MCF 10A (cell line): Measurements from ENCODE around the gene PCDHGB1. TPM values are rescaled to one million over a fixed set of nuclear protein-coding genes. Genes with fewer than 3 reads are reported as not detected.

Source experiments
- BruUV-seq: library from RNA; stranded (reverse); fragments of 400-500 nt; replicated peaks from 2 replicates; lab custom pipeline; 2021; lab: Mats Ljungman, UMichigan
- CTCF ChIA-PET: fragments of 300-600 bp; sonication (Branson Sonifier 250); formaldehyde crosslinking; extraction: SDS; loops from one replicate; lab custom pipeline; 2021; ENCODE audit warnings: antibody characterized with exemption, inconsistent platforms; lab: Yijun Ruan, JAX
- POLR2A ChIA-PET: fragments of 300-600, 350-650 bp; sonication (Branson Sonifier 250); formaldehyde crosslinking; extraction: SDS; loops from one replicate; lab custom pipeline; 2020; ENCODE audit warnings: antibody characterized with exemption, inconsistent platforms; lab: Yijun Ruan, JAX
- DNase-seq: peaks from one replicate; pipeline ENCODE4 v3.0.0-alpha.2; 2018; ENCODE audit not compliant: unreplicated experiment
- H3K27ac Mint-ChIP-seq: one replicate; pipeline ENCODE4 v1.8.0; 2022; ENCODE audit warnings: mild to moderate bottlenecking, low read depth, mixed read lengths; ENCODE audit not compliant: unreplicated experiment
- H3K27me3 Mint-ChIP-seq: one replicate; pipeline ENCODE4 v1.8.0; 2022; ENCODE audit warnings: mixed read lengths; ENCODE audit not compliant: insufficient read depth, unreplicated experiment
- H3K36me3 Mint-ChIP-seq: one replicate; pipeline ENCODE4 v1.8.0; 2022; ENCODE audit warnings: mild to moderate bottlenecking, moderate library complexity, mixed read lengths; ENCODE audit not compliant: insufficient read depth, unreplicated experiment
- H3K4me1 Mint-ChIP-seq: one replicate; pipeline ENCODE4 v1.8.0; 2022; ENCODE audit warnings: mixed read lengths; ENCODE audit not compliant: insufficient read depth, unreplicated experiment
- H3K4me3 Mint-ChIP-seq: one replicate; pipeline ENCODE4 v1.8.0; 2022; ENCODE audit warnings: mild to moderate bottlenecking, moderate library complexity, mixed read lengths; ENCODE audit not compliant: unreplicated experiment
- H3K9me3 Mint-ChIP-seq: one replicate; pipeline ENCODE4 v1.8.0; 2022; ENCODE audit warnings: mixed read lengths; ENCODE audit not compliant: unreplicated experiment
- intact Hi-C: fragments of 100-400 bp; cut with micrococcal nuclease; formaldehyde crosslinking; loops from 2 replicates; pipeline ENCODE4 v1.14.1; 2022
- total RNA-seq: library from RNA; stranded (reverse); gene quantifications from 2 replicates; pipeline ENCODE4 v1.2.3, GENCODE V29; 2022
- TF ChIP-seq, protein P1 (sequence below): fragments of 200-600 bp; IDR thresholded peaks from one replicate; pipeline ENCODE4 v1.8.0; 2022; ENCODE audit warnings: antibody characterized with exemption, mild to moderate bottlenecking; ENCODE audit not compliant: unreplicated experiment

The PCDHGB1 gene
- total RNA-seq, 1 experiment from 2014 or later = 0.19 TPM

DNA sequence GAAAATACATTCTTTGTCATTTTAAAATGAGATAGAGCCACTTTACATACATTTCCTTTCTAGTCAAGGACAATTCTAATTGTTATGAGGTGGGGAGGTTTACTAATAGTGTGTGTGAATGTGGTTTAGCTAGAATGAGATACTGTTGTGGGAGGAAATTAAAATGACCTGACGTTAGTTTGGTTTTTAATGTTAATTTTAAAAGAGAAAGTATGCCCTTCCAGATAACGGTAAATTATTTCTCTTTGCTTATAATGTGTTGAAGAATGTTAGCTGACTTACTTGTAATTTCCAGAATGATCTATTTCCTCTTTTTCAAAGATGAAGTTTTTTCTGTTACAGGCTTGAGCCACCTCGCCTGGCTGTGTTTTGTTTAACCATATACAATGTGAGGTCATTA, 27.6 kb upstream of the PCDHGB1 start:
- H3K27me3 Mint-ChIP-seq = no peaks in the 10 kb centered on the region
- POLR2A ChIA-PET = interaction anchor here (0.6 to 5.0 kb wide), 3 partner anchors 61 to 616 kb away, joined by 3 to 60 read pairs (median 3); no protein-coding TSS in a partner anchor
- H3K9me3 Mint-ChIP-seq = peaks cover 38% of the 10 kb centered on the region
- CTCF ChIA-PET = interaction anchor here (0.6 to 1.4 kb wide), 9 partner anchors 8 to 821 kb away, joined by 3 to 4 read pairs (median 3); partner anchors contain the start of genes PCDHGA1 and PCDHGA5
- TF ChIP-seq, protein P1, sequence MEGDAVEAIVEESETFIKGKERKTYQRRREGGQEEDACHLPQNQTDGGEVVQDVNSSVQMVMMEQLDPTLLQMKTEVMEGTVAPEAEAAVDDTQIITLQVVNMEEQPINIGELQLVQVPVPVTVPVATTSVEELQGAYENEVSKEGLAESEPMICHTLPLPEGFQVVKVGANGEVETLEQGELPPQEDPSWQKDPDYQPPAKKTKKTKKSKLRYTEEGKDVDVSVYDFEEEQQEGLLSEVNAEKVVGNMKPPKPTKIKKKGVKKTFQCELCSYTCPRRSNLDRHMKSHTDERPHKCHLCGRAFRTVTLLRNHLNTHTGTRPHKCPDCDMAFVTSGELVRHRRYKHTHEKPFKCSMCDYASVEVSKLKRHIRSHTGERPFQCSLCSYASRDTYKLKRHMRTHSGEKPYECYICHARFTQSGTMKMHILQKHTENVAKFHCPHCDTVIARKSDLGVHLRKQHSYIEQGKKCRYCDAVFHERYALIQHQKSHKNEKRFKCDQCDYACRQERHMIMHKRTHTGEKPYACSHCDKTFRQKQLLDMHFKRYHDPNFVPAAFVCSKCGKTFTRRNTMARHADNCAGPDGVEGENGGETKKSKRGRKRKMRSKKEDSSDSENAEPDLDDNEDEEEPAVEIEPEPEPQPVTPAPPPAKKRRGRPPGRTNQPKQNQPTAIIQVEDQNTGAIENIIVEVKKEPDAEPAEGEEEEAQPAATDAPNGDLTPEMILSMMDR = no peak
- DNase-seq = no peak
- intact Hi-C loops = no loop called here
- H3K27ac Mint-ChIP-seq = no peak overlapping the region
- peak overlapping the region; percentile 99 for H3K4me3 Mint-ChIP-seq
- H3K4me1 Mint-ChIP-seq = peaks cover 14% of the 10 kb centered on the region
- no TSS peak for BruUV-seq
- H3K36me3 Mint-ChIP-seq = peaks cover 37% of the 10 kb centered on the region

- Mint-ChIP-seq H3K27ac (no peak overlapping the region), H3K9me3 (peaks cover 15% of the 10 kb centered on the region), H3K4me1 (no peaks in the 10 kb centered on the region), H3K36me3 (no peaks in the 10 kb centered on the region), H3K4me3 (no peak overlapping the region), H3K27me3 (no peaks in the 10 kb centered on the region)
- POLR2A ChIA-PET = interaction anchor here (0.7 kb wide), 1 partner anchor 1382 kb away, joined by 4 read pairs; no protein-coding TSS in a partner anchor
- CTCF ChIA-PET = interaction anchor here (0.6 kb wide), 1 partner anchor 13 kb away, joined by 4 read pairs; no protein-coding TSS in a partner anchor
- TF ChIP-seq, protein P1 = no peak
- peak; percentile 39 for DNase-seq
- intact Hi-C loops = no loop called here
- no TSS peak for BruUV-seq
These were observed 23.6 kb upstream of the PCDHGB1 start for GRCh38 chr5:141326088-141326854.

DNA sequence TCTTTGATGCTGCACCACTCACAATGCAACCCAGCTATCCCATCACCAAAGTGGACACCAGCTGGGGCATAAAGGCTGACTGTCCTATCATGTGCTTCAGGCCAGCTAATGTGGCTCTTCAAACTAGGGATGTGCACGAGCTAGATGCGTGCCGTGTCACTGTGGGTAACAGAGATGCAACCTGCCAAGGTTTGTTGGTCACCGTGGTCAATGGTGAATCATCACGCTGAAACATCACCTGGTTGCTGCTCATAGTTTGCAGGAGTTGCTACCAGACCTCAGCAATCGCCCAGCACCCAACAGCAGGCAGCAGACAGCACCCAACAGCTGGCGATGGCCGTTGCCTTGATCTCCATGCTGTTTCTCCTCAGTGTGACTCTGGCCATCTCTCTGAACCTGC, 21.7 kb upstream of the PCDHGB1 start:
- H3K4me3 Mint-ChIP-seq = no peak overlapping the region
- no peak overlapping the region for H3K27ac Mint-ChIP-seq
- no peak for DNase-seq
- no peaks in the 10 kb centered on the region for H3K36me3 Mint-ChIP-seq
- TF ChIP-seq, protein P1 = no peak
- no peaks in the 10 kb centered on the region for H3K27me3 Mint-ChIP-seq
- intact Hi-C loops = no loop called here
- no peaks in the 10 kb centered on the region for H3K4me1 Mint-ChIP-seq
- peaks cover 15% of the 10 kb centered on the region for H3K9me3 Mint-ChIP-seq
- no TSS peak for BruUV-seq
- CTCF ChIA-PET = interaction anchor here (0.7 to 3.9 kb wide), 9 partner anchors 8 to 230 kb away, joined by 3 to 31 read pairs (median 3); partner anchors contain the start of genes PCDHB14, PCDHGB3 and TAF7
- POLR2A ChIA-PET = interaction anchor here (3.3 kb wide), 1 partner anchor 8 kb away, joined by 21 read pairs; the partner anchor contains the start of gene TAF7
